ENCODE data around the gene PACRG. TPM values are rescaled to one million over a fixed set of nuclear protein-coding genes. Genes with fewer than 3 reads are reported as not detected.

Gene PACRG
- total and polyA plus RNA-seq, 2 of the 8 experiments (the other 6 are each of a cell fraction or from before 2014, with no cell fraction given): 0.44 to 0.54 TPM

DNA sequence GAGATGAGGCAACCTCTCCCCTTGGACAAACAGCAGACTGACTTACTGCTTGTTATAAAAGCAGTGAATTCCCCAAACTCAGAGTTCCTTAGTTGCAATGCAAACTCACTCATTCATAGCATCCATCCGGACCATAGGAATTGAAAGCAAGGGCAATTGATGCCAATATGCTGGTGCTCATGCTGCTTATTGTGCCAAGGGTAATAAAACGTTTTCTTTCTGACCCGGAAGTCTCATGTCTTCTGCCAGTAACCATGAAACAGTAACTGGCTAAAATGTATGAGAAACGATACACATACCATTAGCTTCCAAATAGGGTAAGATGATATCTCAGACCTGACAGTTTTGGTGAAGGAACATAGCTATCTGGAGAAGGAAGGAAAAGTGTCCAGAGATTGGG lies 18.3 kb upstream of the PACRG start:
- no peak overlapping the region for H4K5ac ChIP-seq (ENCODE audit: insufficient read length, low read depth, low read length)
- no peak overlapping the region for H4K91ac ChIP-seq (replicated peaks; ENCODE audit: insufficient read length, low read length)
- no peak overlapping the region for H2BK120ac ChIP-seq (replicated peaks; ENCODE audit: low read depth, low read length)
- H3K79me2 ChIP-seq (ENCODE audit: control insufficient read depth in 1 of 2, insufficient read depth in 2 of 2, low read length in 2 of 2): no peaks in the 10 kb centered on the region
- H3K9ac ChIP-seq (replicated peaks in 1 of 4; ENCODE audit: extremely low read depth in 1 of 4, low read depth in 3 of 4, low read length in 3 of 4): no peak overlapping the region
- FAIRE-seq: no peak
- ChIA-PET POLR2A (ENCODE audit: partially characterized antibody) (no interaction called here), CTCF (ENCODE audit: partially characterized antibody) (interaction anchor here (1.1 kb wide), 1 partner anchor 64 kb away, joined by 3 read pairs; no protein-coding TSS in a partner anchor)
- 85% methylated on average over 4 of the region's 4 CpGs; no CpG with 5 or more reads in 1 of the 2 experiments for WGBS, 2 experiments (ENCODE audit: extremely low coverage in 1 of 2, insufficient coverage in 1 of 2, insufficient read length in 1 of 2, insufficient replicate concordance in 2 of 2, low coverage in 1 of 2, low lambda C conversion rate in 2 of 2, missing lambda C conversion rate in 1 of 2)
- no peak overlapping the region for H2BK15ac ChIP-seq (ENCODE audit: low read length)
- H3K36me3 ChIP-seq (ENCODE audit: control insufficient read depth in 2 of 4, insufficient read depth in 4 of 4, low read length in 3 of 4): no peaks in the 10 kb centered on the region
- H2BK5ac ChIP-seq (ENCODE audit: low read depth, low read length): no peak overlapping the region
- H3K18ac ChIP-seq (ENCODE audit: extremely low read depth, low read length): no peak overlapping the region
- H3K4me1 ChIP-seq (replicated peaks in 1 of 4; ENCODE audit: control insufficient read depth in 3 of 4, insufficient read depth in 4 of 4, low read length in 3 of 4): peaks cover 0 to 5% (median 0%) of the 10 kb centered on the region in 4 experiments; a peak in 1 of 7 replicates
- H4K20me1 ChIP-seq (replicated peaks in 1 of 2; ENCODE audit: control insufficient read depth in 1 of 2, insufficient read depth in 2 of 2, low read length in 2 of 2): no peaks in the 10 kb centered on the region
- no peak overlapping the region for H2BK20ac ChIP-seq (ENCODE audit: low read length)
- H3K9me3 ChIP-seq (ENCODE audit: insufficient read depth in 2 of 2, low read depth in 1 of 2, low read length in 1 of 2): peaks cover 0 to 5% of the 10 kb centered on the region in 2 experiments; a peak in 1 of 4 replicates
- H2AFZ ChIP-seq (ENCODE audit: low read length): no peak overlapping the region
- H3K4me2 ChIP-seq (ENCODE audit: insufficient read depth in 1 of 2, low read depth in 2 of 2, low read length in 2 of 2): no peak overlapping the region
- H4K8ac ChIP-seq (ENCODE audit: extremely low read depth, insufficient read depth, low read length): no peak overlapping the region
- no peaks in the 10 kb centered on the region for H3K79me1 ChIP-seq (ENCODE audit: low read depth, low read length)
- no peaks in the 10 kb centered on the region for H3K27me3 ChIP-seq (replicated peaks in 1 of 4; ENCODE audit: control insufficient read depth in 3 of 4, extremely low read depth in 1 of 4, insufficient read depth in 3 of 4, low read length in 3 of 4)
- H3K14ac ChIP-seq (ENCODE audit: insufficient read length): no peak overlapping the region
- H2AK5ac ChIP-seq (ENCODE audit: low read depth, low read length): no peak overlapping the region
- H3K4me3 ChIP-seq (ENCODE audit: extremely low read depth in 1 of 4, insufficient read depth in 2 of 4, low read depth in 3 of 4, low read length in 4 of 4): no peak overlapping the region
- no peak overlapping the region for H2BK12ac ChIP-seq (ENCODE audit: low read depth, low read length)
- H3K23me2 ChIP-seq (ENCODE audit: low read depth, low read length): no peaks in the 10 kb centered on the region
- TF ChIP-seq SIN3A (conservative IDR thresholded peaks at IDR 0.05 in 1 of 2, IDR thresholded peaks at IDR 0.05 in 1 of 2; ENCODE audit: low read depth in 1 of 2, low read length in 2 of 2): no peak
- no peak for TF ChIP-seq CREB1 (IDR thresholded peaks at IDR 0.05)
- TF ChIP-seq KDM5A (IDR thresholded peaks at IDR 0.05; ENCODE audit: low read length): no peak
- TF ChIP-seq SIRT6 (IDR thresholded peaks at IDR 0.05; ENCODE audit: low read length): no peak
- TF ChIP-seq EZH2 (IDR thresholded peaks at IDR 0.05; ENCODE audit: low read depth, low read length, severe bottlenecking): no peak
- no peak for TF ChIP-seq CHD1 (IDR thresholded peaks at IDR 0.05; ENCODE audit: low read depth, low read length)
- no peak for TF ChIP-seq SUZ12 (IDR thresholded peaks at IDR 0.05; ENCODE audit: low read length)
- no peak overlapping the region for H3K56ac ChIP-seq (replicated peaks; ENCODE audit: insufficient read length, low read depth, low read length)
- no peak overlapping the region for H3K27ac ChIP-seq (ENCODE audit: low read depth, low read length)
- H3K4ac ChIP-seq (replicated peaks; ENCODE audit: insufficient read length, low read depth, low read length): no peak overlapping the region
- H3K23ac ChIP-seq (ENCODE audit: insufficient read length): no peak overlapping the region
- no peak for DNase-seq (ENCODE audit: low read depth in 1 of 2, low spot score in 2 of 2)
